Neural cell (in vitro differentiated cells): ENCODE data around the gene ESYT2. TPM values are rescaled to one million over a fixed set of nuclear protein-coding genes. Genes with fewer than 3 reads are reported as not detected.

Experiments used
- H2AFZ ChIP-seq: fragments of 200-600, 300-800 bp; sonication (generic), shearing (Covaris generic); 2 replicates; pipeline ENCODE4 v1.6.0; 2014; ENCODE audit warnings: low read depth, mild to moderate bottlenecking, antibody characterized with exemption, low read length, moderate library complexity
- H3F3A ChIP-seq: fragments of 200-600 bp; shearing (Covaris generic); 2 replicates; pipeline ENCODE4 v1.6.1; 2016; ENCODE audit warnings: mild to moderate bottlenecking, moderate library complexity, mixed read lengths, antibody characterized with exemption, low read length; ENCODE audit not compliant: insufficient read depth, poor library complexity, severe bottlenecking
- H3K27ac ChIP-seq: fragments of 200-600, 300-800 bp; sonication (generic), shearing (Covaris generic); 2 replicates; pipeline ENCODE4 v1.5.1; 2014; ENCODE audit warnings: mild to moderate bottlenecking, low read length, moderate library complexity
- H3K27me3 ChIP-seq: fragments of 300-800, 200-600 bp; sonication (generic), shearing (Covaris generic); 2 replicates; pipeline ENCODE4 v1.6.0; 2014; ENCODE audit warnings: mild to moderate bottlenecking, low read depth, low read length, moderate library complexity; ENCODE audit not compliant: insufficient read depth
- H3K36me3 ChIP-seq: fragments of 300-800, 200-600 bp; sonication (generic), shearing (Covaris generic); 2 replicates; pipeline ENCODE4 v1.5.1; 2014; ENCODE audit warnings: mild to moderate bottlenecking, antibody characterized with exemption, low read length, moderate library complexity; ENCODE audit not compliant: insufficient read depth
- H3K4me2 ChIP-seq: fragments of 300-800, 200-600 bp; sonication (generic), shearing (Covaris generic); 2 replicates; pipeline ENCODE4 v1.6.0; 2014; ENCODE audit warnings: mild to moderate bottlenecking, low read length
- H3K4me3 ChIP-seq: fragments of 300-800, 200-600 bp; sonication (generic), shearing (Covaris generic); 2 replicates; pipeline ENCODE4 v1.5.1; 2014; ENCODE audit warnings: mild to moderate bottlenecking, low read length, moderate library complexity
- H3K79me2 ChIP-seq: fragments of 200-600 bp; shearing (Covaris generic); replicated peaks from 2 replicates; pipeline ENCODE4 v1.6.0; 2014; ENCODE audit warnings: mild to moderate bottlenecking, low read length, moderate library complexity; ENCODE audit not compliant: insufficient read depth
- H3K9ac ChIP-seq: fragments of 300-800, 200-600 bp; sonication (generic), shearing (Covaris generic); 2 replicates; pipeline ENCODE4 v1.6.1; 2016; ENCODE audit warnings: mild to moderate bottlenecking, low read length, mixed read lengths
- H3K9me2 ChIP-seq: fragments of 200-600 bp; shearing (Covaris generic); 2 replicates; pipeline ENCODE4 v1.6.1; 2016; ENCODE audit warnings: mild to moderate bottlenecking, low read length, mixed read lengths; ENCODE audit not compliant: insufficient read depth
- H3K9me3 ChIP-seq: fragments of 200-600, 300-800 bp; sonication (generic), shearing (Covaris generic); 2 replicates; pipeline ENCODE4 v1.6.1; 2016; ENCODE audit warnings: mild to moderate bottlenecking, mixed run types, low read length, moderate library complexity, mixed read lengths
- H4K20me1 ChIP-seq: fragments of 200-600 bp; shearing (Covaris generic); 2 replicates; pipeline ENCODE4 v1.6.1; 2016; ENCODE audit warnings: mild to moderate bottlenecking, mixed run types; ENCODE audit not compliant: insufficient read depth
- CTCF ChIP-seq: fragments of 450-650 bp; IDR thresholded peaks from 2 replicates; pipeline ENCODE4 v1.5.1; 2014; ENCODE audit warnings: antibody characterized with exemption, mild to moderate bottlenecking, moderate library complexity; ENCODE audit not compliant: poor library complexity, severe bottlenecking
- EP300 ChIP-seq: fragments of 450-650 bp; conservative IDR thresholded peaks from 2 replicates; pipeline ENCODE4 v1.6.1; 2014; ENCODE audit warnings: antibody characterized with exemption, mild to moderate bottlenecking, moderate library complexity; ENCODE audit not compliant: poor library complexity, severe bottlenecking
- EZH2 ChIP-seq: fragments of 200-600, 300-800 bp; shearing (Covaris generic), sonication (generic); IDR thresholded peaks from 2 replicates; pipeline ENCODE4 v1.6.1; 2014; ENCODE audit warnings: antibody characterized with exemption, low read length, borderline replicate concordance, mild to moderate bottlenecking; ENCODE audit not compliant: insufficient read depth, poor library complexity, severe bottlenecking
- MXI1 ChIP-seq: fragments of 450-650 bp; conservative IDR thresholded peaks from 2 replicates; pipeline ENCODE4 v1.6.1; 2014; ENCODE audit warnings: antibody characterized with exemption, mild to moderate bottlenecking; ENCODE audit not compliant: poor library complexity, severe bottlenecking
- POLR2AphosphoS5 ChIP-seq: IDR thresholded peaks from 2 replicates; pipeline ENCODE4 v1.6.1; 2012
- RAD21 ChIP-seq: fragments of 450-650 bp; conservative IDR thresholded peaks from 2 replicates; pipeline ENCODE4 v1.6.1; 2014; ENCODE audit warnings: antibody characterized with exemption, mild to moderate bottlenecking, moderate library complexity
- SMC3 ChIP-seq: fragments of 450-650 bp; conservative IDR thresholded peaks from 2 replicates; pipeline ENCODE4 v1.6.1; 2014; ENCODE audit warnings: antibody characterized with exemption, mild to moderate bottlenecking, moderate library complexity; ENCODE audit not compliant: poor library complexity
- TAF1 ChIP-seq: IDR thresholded peaks from 2 replicates; pipeline ENCODE4 v1.6.1; 2012; ENCODE audit warnings: low read depth
- polyA plus RNA-seq: library from polyadenylated mRNA; depleted of rRNA; stranded (reverse); fragments of >200 nt; gene quantifications from 2 replicates; pipeline ENCODE4 v1.2.3, GENCODE V29; 2014
- TF ChIP-seq, protein P1 (sequence below): IDR thresholded peaks from 2 replicates; pipeline ENCODE4 v1.6.1; 2012; ENCODE audit warnings: borderline replicate concordance

ESYT2 gene
- polyA plus RNA-seq, 1 donor from 2014 or later = 23.8 TPM

- Histone ChIP-seq H3K4me2 (no peak overlapping the region), H3K9me3 (no peaks in the 10 kb centered on the region), H4K20me1 (no peaks in the 10 kb centered on the region), H3F3A (no peaks in the 10 kb centered on the region), H3K36me3 (no peaks in the 10 kb centered on the region), H2AFZ (no peak overlapping the region), H3K27me3 (no peaks in the 10 kb centered on the region), H3K79me2 (no peaks in the 10 kb centered on the region), H3K4me3 (no peak overlapping the region), H3K27ac (no peak overlapping the region), H3K9me2 (no peaks in the 10 kb centered on the region), H3K9ac (no peak overlapping the region)
- TF ChIP-seq POLR2AphosphoS5 = no peak
- TF ChIP-seq TAF1 = no peak
- TF ChIP-seq EP300 = no peak
- TF ChIP-seq MXI1 = no peak
Observed at GRCh38 chr7:158771213-158771834, 58.0 kb downstream of the ESYT2 start.

DNA sequence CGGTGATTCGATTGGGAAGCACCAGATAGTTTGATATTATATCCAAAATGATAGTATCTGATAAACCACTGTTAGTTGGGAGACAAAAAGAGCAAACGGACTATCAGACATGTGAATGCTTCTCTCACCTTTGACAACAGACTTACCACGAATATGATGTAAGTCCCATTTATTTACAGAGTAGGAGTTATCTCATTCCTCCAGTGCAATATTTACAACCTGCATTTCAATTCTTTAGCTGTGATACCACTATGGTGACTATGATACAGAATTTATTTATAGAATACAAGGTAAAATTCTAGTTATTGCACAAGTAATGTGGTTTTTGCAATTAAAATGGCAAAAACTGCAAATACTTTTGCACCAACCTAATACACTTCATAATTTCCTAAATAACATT lies 61.6 kb downstream of the ESYT2 start:
- Histone ChIP-seq H3K79me2 (no peaks in the 10 kb centered on the region), H3K36me3 (no peaks in the 10 kb centered on the region), H3K9ac (no peak overlapping the region), H3K4me2 (no peak overlapping the region), H2AFZ (no peak overlapping the region), H3K9me2 (no peaks in the 10 kb centered on the region), H3K9me3 (no peaks in the 10 kb centered on the region), H3K27ac (no peak overlapping the region), H3F3A (no peaks in the 10 kb centered on the region), H3K4me3 (no peak overlapping the region), H3K27me3 (no peaks in the 10 kb centered on the region), H4K20me1 (no peaks in the 10 kb centered on the region)
- TF ChIP-seq EZH2 = no peak
- no peak for TF ChIP-seq SMC3
- TF ChIP-seq EP300 = no peak
- TF ChIP-seq TAF1 = no peak
- TF ChIP-seq CTCF = no peak
- TF ChIP-seq, protein P1, sequence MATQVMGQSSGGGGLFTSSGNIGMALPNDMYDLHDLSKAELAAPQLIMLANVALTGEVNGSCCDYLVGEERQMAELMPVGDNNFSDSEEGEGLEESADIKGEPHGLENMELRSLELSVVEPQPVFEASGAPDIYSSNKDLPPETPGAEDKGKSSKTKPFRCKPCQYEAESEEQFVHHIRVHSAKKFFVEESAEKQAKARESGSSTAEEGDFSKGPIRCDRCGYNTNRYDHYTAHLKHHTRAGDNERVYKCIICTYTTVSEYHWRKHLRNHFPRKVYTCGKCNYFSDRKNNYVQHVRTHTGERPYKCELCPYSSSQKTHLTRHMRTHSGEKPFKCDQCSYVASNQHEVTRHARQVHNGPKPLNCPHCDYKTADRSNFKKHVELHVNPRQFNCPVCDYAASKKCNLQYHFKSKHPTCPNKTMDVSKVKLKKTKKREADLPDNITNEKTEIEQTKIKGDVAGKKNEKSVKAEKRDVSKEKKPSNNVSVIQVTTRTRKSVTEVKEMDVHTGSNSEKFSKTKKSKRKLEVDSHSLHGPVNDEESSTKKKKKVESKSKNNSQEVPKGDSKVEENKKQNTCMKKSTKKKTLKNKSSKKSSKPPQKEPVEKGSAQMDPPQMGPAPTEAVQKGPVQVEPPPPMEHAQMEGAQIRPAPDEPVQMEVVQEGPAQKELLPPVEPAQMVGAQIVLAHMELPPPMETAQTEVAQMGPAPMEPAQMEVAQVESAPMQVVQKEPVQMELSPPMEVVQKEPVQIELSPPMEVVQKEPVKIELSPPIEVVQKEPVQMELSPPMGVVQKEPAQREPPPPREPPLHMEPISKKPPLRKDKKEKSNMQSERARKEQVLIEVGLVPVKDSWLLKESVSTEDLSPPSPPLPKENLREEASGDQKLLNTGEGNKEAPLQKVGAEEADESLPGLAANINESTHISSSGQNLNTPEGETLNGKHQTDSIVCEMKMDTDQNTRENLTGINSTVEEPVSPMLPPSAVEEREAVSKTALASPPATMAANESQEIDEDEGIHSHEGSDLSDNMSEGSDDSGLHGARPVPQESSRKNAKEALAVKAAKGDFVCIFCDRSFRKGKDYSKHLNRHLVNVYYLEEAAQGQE = no peak
- no peak for TF ChIP-seq RAD21
- TF ChIP-seq POLR2AphosphoS5 = no peak
- no peak for TF ChIP-seq MXI1
